ENCODE results near the gene TAS2R43. TPM values are rescaled to one million over a fixed set of nuclear protein-coding genes. Genes with fewer than 3 reads are reported as not detected.
"Not testable (repeated sequence)": the region's sequence is repeated elsewhere in the genome, so short reads cannot be mapped to it uniquely, and the experiment has no call there.

TAS2R43 gene, protein sequence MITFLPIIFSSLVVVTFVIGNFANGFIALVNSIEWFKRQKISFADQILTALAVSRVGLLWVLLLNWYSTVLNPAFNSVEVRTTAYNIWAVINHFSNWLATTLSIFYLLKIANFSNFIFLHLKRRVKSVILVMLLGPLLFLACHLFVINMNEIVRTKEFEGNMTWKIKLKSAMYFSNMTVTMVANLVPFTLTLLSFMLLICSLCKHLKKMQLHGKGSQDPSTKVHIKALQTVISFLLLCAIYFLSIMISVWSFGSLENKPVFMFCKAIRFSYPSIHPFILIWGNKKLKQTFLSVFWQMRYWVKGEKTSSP
- 0.48 TPM for polyA plus RNA-seq
- long read RNA-seq, donor 1: 0 reads
- long read RNA-seq, donor 2: 0 reads
- long read RNA-seq, donor 3: 0 reads
- long read RNA-seq, donor 4: 0 reads
- long read RNA-seq, donor 5: 0 reads
- long read RNA-seq, donor 6, partial matches to known transcripts: 0 of 1 reads
- long read RNA-seq, donor 6, other reads (novel, unspliced or antisense): 0 of 1 reads
- long read RNA-seq, donor 7: 0 reads
- long read RNA-seq, donor 8: 0 reads
- long read RNA-seq, donor 9: 0 reads
- long read RNA-seq, donor 10: 0 reads
- long read RNA-seq, donor 11: 0 reads

DNA sequence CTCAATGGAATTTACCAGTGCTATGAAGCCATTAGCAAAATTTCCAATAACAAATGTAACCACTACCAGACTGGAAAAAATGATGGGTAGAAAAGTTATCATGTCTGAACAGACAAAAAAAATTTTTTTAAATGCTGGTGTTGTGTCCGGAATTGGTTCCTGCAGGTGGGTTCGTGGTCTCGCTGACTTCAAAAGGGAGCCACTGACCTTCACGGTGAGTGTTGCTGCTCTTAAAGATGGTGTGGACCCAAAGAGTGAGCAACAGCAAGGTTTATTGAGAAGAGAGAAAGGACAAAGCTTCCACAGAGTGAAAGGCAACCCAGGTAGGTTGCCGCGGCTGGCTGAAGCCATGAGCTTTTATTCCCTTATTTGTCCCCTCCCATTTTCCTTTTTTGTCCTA lies at the start of gene TAS2R43:
Gene TAS2R43 (minus strand): TSS at position 186 of the 400 bp plus-strand sequence. CDS start 84 bp downstream, at position 102.
- H3K27ac ChIP-seq (ENCODE audit: low read length): no peak within 1 kb of the TSS
- no peaks in the 10 kb centered on the region for H3K4me1 ChIP-seq (ENCODE audit: control insufficient read depth, insufficient read depth, low read length)
- WGBS (ENCODE audit: insufficient coverage, low lambda C conversion rate): no CpG with 5 or more reads among the region's 6 CpGs
- H3K9me3 ChIP-seq (ENCODE audit: control insufficient read depth, low read depth, low read length): peaks cover 4% of the 10 kb centered on the region
- H3K36me3 ChIP-seq (ENCODE audit: control insufficient read depth, insufficient read depth, low read length): no peaks in the 10 kb centered on the region
- H3K4me3 ChIP-seq (ENCODE audit: low read length): no peak within 1 kb of the TSS
- DNase-seq: no peak
- H3K27me3 ChIP-seq (ENCODE audit: control insufficient read depth, insufficient read depth, low read length): no peaks in the 10 kb centered on the region

DNA sequence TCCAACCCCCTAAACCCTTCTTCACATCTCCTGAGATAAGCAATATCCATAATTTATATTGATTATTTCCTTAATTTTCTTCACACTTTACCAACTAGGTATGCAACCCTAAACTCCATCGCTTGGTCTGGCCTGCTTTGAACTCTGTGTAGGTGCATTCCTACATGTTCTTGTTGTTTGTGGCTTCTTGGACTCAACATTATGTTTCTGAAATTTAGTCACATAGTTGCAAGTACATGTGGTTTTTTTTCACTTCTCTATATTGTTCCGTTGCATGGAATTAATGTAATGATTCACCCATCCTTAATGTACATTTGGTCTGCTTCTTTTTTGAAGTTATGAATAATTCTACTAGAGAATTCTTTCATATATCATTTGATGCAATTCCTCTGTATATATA lies 44.0 kb upstream of the TAS2R43 start:
- no peak overlapping the region for H3K27ac ChIP-seq (ENCODE audit: low read length)
- H3K27me3 ChIP-seq (ENCODE audit: control insufficient read depth, insufficient read depth, low read length): no peaks in the 10 kb centered on the region
- DNase-seq: no peak
- H3K4me3 ChIP-seq (ENCODE audit: low read length): no peak overlapping the region
- 100% methylated on average over 1 of the region's 2 CpGs for WGBS (ENCODE audit: insufficient coverage, low lambda C conversion rate)
- H3K9me3 ChIP-seq (ENCODE audit: control insufficient read depth, low read depth, low read length): no peaks in the 10 kb centered on the region
- no peaks in the 10 kb centered on the region for H3K4me1 ChIP-seq (ENCODE audit: control insufficient read depth, insufficient read depth, low read length)
- no peaks in the 10 kb centered on the region for H3K36me3 ChIP-seq (ENCODE audit: control insufficient read depth, insufficient read depth, low read length)

DNA sequence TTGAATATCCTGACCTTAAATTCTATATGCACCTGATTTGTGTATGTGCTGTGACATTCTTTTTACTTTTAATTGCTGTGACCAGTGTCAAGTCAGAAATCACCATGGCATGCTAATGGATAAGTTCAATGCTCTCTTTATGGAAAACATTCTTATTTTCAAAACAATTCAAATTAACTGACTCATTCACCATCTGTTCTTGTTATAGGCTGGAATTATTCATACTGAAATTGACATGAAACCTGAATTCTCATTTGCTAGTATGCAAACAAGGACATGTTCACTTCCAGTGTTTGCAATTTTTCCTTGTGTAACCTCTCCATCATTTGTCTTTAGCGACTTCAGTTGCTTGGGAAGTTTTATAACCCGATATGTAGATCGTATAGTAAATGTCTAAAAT lies 42.2 kb upstream of the TAS2R43 start, which contains the start of gene TAS2R30:
Gene TAS2R30 (minus strand): TSS at position 340 of the 400 bp plus-strand sequence. CDS start 400 bp downstream, outside the sequence.
- Histone ChIP-seq H3K27ac (ENCODE audit: low read length) (no peak within 1 kb of the TSS), H3K4me1 (ENCODE audit: control insufficient read depth, insufficient read depth, low read length) (no peaks in the 10 kb centered on the region), H3K9me3 (ENCODE audit: control insufficient read depth, low read depth, low read length) (no peaks in the 10 kb centered on the region), H3K4me3 (ENCODE audit: low read length) (no peak within 1 kb of the TSS), H3K36me3 (ENCODE audit: control insufficient read depth, insufficient read depth, low read length) (no peaks in the 10 kb centered on the region), H3K27me3 (ENCODE audit: control insufficient read depth, insufficient read depth, low read length) (no peaks in the 10 kb centered on the region)
- DNase-seq: no peak
- WGBS (ENCODE audit: insufficient coverage, low lambda C conversion rate): no CpG with 5 or more reads among the region's 3 CpGs

DNA sequence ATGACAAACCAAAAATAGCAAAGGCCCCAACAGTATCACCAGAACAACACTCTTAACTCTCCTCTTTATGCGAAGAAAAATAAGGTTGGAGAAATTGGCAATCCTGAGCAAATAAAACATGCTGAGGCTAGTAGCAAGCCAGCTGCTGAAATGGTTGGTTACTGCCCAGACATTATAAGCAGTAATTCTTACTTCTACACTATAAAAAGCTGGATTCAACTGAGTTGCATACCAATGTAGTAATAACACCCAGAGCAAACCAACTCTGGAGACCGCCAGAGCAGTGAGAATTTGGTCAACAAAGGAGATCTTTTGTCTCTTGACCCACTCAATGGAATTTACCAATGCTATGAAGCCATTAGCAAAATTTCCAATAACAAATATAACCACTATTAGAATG lies 41.7 kb upstream of the TAS2R43 start:
- WGBS (ENCODE audit: insufficient coverage, low lambda C conversion rate): no CpG with 5 or more reads among the region's 2 CpGs
- DNase-seq: no peak
- no peak overlapping the region for H3K4me3 ChIP-seq (ENCODE audit: low read length)

DNA sequence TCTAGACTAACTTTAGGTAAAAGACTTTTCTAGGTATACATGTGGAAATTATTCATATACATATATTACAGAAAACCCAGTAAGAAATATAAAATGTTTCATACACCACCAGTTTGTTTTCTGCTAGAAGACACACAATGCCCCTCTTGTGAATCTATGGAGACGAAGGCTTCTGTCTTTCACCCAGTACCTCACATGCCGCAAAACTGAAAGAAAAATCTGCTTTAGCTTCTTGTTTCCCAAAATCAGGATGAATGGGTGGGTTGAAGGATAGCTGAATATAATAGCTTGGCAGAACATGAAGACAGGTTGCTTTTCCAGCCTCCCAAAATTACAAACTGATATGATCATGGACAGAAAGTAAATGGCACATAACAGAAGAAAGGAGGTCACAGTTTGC lies 41.0 kb upstream of the TAS2R43 start:
- WGBS (ENCODE audit: insufficient coverage, low lambda C conversion rate): no CpG with 5 or more reads among the region's 2 CpGs
- H3K9me3 ChIP-seq (ENCODE audit: control insufficient read depth, low read depth, low read length): no peaks in the 10 kb centered on the region
- no peak overlapping the region for H3K4me3 ChIP-seq (ENCODE audit: low read length)
- no peaks in the 10 kb centered on the region for H3K27me3 ChIP-seq (ENCODE audit: control insufficient read depth, insufficient read depth, low read length)
- DNase-seq: no peak
- H3K36me3 ChIP-seq (ENCODE audit: control insufficient read depth, insufficient read depth, low read length): peaks cover 4% of the 10 kb centered on the region
- no peak overlapping the region for H3K27ac ChIP-seq (ENCODE audit: low read length)
- H3K4me1 ChIP-seq (ENCODE audit: control insufficient read depth, insufficient read depth, low read length): no peaks in the 10 kb centered on the region

More for the DNA sequence above, 41.7 kb upstream of the TAS2R43 start:
- H3K4me1 ChIP-seq (ENCODE audit: control insufficient read depth, insufficient read depth, low read length): no peaks in the 10 kb centered on the region
- peaks cover 4% of the 10 kb centered on the region for H3K36me3 ChIP-seq (ENCODE audit: control insufficient read depth, insufficient read depth, low read length)
- H3K9me3 ChIP-seq (ENCODE audit: control insufficient read depth, low read depth, low read length): no peaks in the 10 kb centered on the region
- H3K27ac ChIP-seq (ENCODE audit: low read length): no peak overlapping the region
- no peaks in the 10 kb centered on the region for H3K27me3 ChIP-seq (ENCODE audit: control insufficient read depth, insufficient read depth, low read length)

DNA sequence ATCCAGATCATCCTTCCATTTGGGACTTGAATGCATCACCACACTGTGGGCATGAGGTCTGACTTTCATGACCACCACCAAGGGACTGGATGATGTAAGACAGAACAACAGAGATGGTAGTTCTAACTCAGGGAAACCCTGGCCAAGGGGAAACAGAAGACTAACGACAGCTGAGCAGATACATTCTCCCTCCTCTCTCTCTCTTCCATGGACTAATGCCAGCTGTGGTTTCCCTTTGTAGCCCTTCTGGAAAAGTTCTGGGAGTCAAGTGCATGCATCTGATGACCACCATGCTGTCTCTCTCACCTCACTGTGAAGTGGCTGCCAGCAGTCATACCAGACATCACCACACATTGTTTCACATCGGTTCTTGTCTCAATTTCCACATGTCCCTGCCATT lies 38.9 kb upstream of the TAS2R43 start:
- H3K4me1 ChIP-seq (ENCODE audit: control insufficient read depth, insufficient read depth, low read length): no peaks in the 10 kb centered on the region
- no peak overlapping the region for H3K27ac ChIP-seq (ENCODE audit: low read length)
- peaks cover 4% of the 10 kb centered on the region for H3K36me3 ChIP-seq (ENCODE audit: control insufficient read depth, insufficient read depth, low read length)
- H3K4me3 ChIP-seq (ENCODE audit: low read length): no peak overlapping the region
- no peak for DNase-seq
- WGBS (ENCODE audit: insufficient coverage, low lambda C conversion rate): 100% methylated on average over 1 of the region's 2 CpGs
- H3K9me3 ChIP-seq (ENCODE audit: control insufficient read depth, low read depth, low read length): no peaks in the 10 kb centered on the region
- H3K27me3 ChIP-seq (ENCODE audit: control insufficient read depth, insufficient read depth, low read length): no peaks in the 10 kb centered on the region

DNA sequence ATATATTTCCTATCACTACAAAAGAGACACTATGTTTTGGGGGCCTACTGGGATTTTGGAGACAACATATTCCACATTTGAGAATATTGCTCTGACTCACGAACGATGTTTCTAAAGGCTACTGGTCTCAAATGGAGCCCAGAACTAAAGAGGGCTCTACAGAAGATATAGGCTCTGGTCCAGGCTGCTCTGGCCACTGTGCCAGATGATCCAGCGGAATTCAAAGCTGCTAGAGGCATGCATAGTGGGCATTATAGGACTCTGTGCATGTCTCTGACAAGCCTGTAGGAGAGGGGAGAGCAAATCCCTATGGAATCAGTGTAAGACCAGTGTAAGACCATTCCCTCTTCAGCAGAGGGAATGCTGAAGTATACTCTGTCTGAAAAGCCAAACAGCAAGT lies 38.3 kb upstream of the TAS2R43 start:
- no peaks in the 10 kb centered on the region for H3K4me1 ChIP-seq (ENCODE audit: control insufficient read depth, insufficient read depth, low read length)
- no peak overlapping the region for H3K4me3 ChIP-seq (ENCODE audit: low read length)
- H3K9me3 ChIP-seq (ENCODE audit: control insufficient read depth, low read depth, low read length): no peaks in the 10 kb centered on the region
- H3K27ac ChIP-seq (ENCODE audit: low read length): no peak overlapping the region
- no peaks in the 10 kb centered on the region for H3K27me3 ChIP-seq (ENCODE audit: control insufficient read depth, insufficient read depth, low read length)
- peaks cover 4% of the 10 kb centered on the region for H3K36me3 ChIP-seq (ENCODE audit: control insufficient read depth, insufficient read depth, low read length)
- no peak for DNase-seq
- no CpG with 5 or more reads among the region's 3 CpGs for WGBS (ENCODE audit: insufficient coverage, low lambda C conversion rate)

DNA sequence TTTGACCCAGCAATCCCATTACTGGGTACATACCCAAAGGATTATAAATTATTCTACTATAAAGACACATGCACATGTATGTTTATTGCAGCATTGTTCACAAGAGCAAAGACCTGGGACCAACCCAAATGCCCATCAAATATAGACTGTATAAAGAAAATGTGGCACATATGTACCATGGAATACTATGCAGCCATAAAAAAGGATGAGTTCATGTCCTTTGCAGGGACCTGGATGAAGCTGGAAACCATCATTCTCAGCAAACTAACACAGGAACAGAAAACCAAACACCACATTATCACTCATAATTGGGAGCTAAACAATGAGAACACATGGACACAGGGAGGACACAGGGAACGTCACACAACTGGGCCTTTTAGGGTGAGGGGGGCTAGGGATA lies 22.0 kb upstream of the TAS2R43 start:
- not testable (repeated sequence) for H3K4me3 ChIP-seq (ENCODE audit: low read length); H3K4me1 ChIP-seq (ENCODE audit: control insufficient read depth, insufficient read depth, low read length); DNase-seq; H3K27me3 ChIP-seq (ENCODE audit: control insufficient read depth, insufficient read depth, low read length); H3K36me3 ChIP-seq (ENCODE audit: control insufficient read depth, insufficient read depth, low read length); H3K27ac ChIP-seq (ENCODE audit: low read length); H3K9me3 ChIP-seq (ENCODE audit: control insufficient read depth, low read depth, low read length)
- no CpG with 5 or more reads among the region's 1 CpG for WGBS (ENCODE audit: insufficient coverage, low lambda C conversion rate)

DNA sequence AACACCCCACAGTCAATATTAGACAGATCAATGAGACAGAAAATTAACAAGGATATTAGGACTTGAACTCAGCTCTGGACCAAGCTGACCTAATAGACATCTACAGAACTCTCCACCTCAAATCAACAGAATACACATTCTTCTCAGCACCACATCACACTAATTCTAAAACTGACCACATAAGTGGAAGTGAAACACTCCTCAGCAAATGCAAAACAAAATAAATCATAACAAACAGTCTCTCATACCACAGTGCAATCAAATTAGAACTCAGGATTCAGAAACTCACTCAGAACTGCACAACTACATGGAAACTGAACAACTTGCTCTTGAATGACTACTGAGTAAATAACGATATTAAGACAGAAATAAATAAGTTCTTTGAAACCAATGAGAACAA lies 19.1 kb upstream of the TAS2R43 start:
- DNase-seq; H3K9me3 ChIP-seq (ENCODE audit: control insufficient read depth, low read depth, low read length); H3K27ac ChIP-seq (ENCODE audit: low read length); H3K4me3 ChIP-seq (ENCODE audit: low read length); H3K36me3 ChIP-seq (ENCODE audit: control insufficient read depth, insufficient read depth, low read length); H3K27me3 ChIP-seq (ENCODE audit: control insufficient read depth, insufficient read depth, low read length); H3K4me1 ChIP-seq (ENCODE audit: control insufficient read depth, insufficient read depth, low read length): not testable (repeated sequence)
- WGBS (ENCODE audit: insufficient coverage, low lambda C conversion rate): no CpG with 5 or more reads among the region's 1 CpG

DNA sequence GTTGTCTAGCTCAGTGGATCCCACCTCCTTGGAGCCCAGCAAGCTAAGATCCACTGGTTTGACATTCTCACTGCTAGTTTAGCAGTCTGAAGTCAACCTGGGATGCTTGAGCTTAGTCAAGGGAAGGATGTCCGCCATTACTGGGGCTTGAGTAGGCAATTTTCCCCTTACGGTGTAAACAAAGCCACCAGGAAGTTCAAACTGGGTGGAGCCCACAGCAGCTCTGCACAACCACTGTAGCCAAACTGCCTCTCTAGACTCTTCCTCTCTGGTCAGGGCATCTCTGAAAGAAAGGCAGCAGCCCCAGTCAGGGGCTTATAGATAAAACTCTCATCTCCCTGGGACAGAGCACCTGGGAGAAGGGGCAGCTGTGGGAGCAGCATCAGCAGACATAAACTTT lies 16.7 kb upstream of the TAS2R43 start:
- no peaks in the 10 kb centered on the region for H3K4me1 ChIP-seq (ENCODE audit: control insufficient read depth, insufficient read depth, low read length)
- no peak overlapping the region for H3K27ac ChIP-seq (ENCODE audit: low read length)
- H3K27me3 ChIP-seq (ENCODE audit: control insufficient read depth, insufficient read depth, low read length): no peaks in the 10 kb centered on the region
- DNase-seq: no peak
- H3K4me3 ChIP-seq (ENCODE audit: low read length): no peak overlapping the region
- WGBS (ENCODE audit: insufficient coverage, low lambda C conversion rate): no CpG with 5 or more reads among the region's 2 CpGs
- peaks cover 6% of the 10 kb centered on the region for H3K36me3 ChIP-seq (ENCODE audit: control insufficient read depth, insufficient read depth, low read length)
- H3K9me3 ChIP-seq (ENCODE audit: control insufficient read depth, low read depth, low read length): no peaks in the 10 kb centered on the region

All from large intestine (tissue), 12 donors.